22Rv1 (cell line): ENCODE measurements around the gene RAB3C.

Source experiments
- H3K27ac ChIP-seq: fragments of 450-650 bp; 2 replicates; pipeline ENCODE4 v1.5.1; 2017
- ZFX ChIP-seq: fragments of 450-650 bp; IDR thresholded peaks from 2 replicates; pipeline ENCODE4 v1.6.1; 2017; ENCODE audit warnings: antibody characterized with exemption, borderline replicate concordance
- TF ChIP-seq, protein P1 (sequence below): fragments of 450-650 bp; IDR thresholded peaks from 2 replicates; pipeline ENCODE4 v1.5.1; 2017; ENCODE audit warnings: mild to moderate bottlenecking

RAB3C gene

DNA sequence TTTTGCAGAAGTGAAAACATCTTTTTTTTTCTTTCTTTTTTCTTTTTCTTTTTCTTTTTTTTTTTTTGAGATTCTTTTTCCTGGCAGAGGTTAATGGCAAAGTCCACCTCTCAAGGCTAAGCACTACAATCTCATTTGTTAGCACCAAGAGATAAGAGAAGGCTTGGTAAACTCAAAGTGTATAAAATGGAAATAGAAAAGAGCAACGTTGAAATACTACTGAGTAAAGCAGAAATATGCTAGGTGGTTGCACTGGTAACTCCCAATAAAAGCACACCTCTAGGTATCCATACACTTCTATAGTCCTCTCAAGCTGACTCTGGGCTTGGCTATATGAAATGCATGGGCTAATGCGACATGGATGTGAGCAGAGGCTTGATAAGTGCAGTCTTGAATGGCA, 188.9 kb downstream of the RAB3C start:
- no peak overlapping the region for H3K27ac ChIP-seq
- no peak for TF ChIP-seq ZFX
- TF ChIP-seq, protein P1, sequence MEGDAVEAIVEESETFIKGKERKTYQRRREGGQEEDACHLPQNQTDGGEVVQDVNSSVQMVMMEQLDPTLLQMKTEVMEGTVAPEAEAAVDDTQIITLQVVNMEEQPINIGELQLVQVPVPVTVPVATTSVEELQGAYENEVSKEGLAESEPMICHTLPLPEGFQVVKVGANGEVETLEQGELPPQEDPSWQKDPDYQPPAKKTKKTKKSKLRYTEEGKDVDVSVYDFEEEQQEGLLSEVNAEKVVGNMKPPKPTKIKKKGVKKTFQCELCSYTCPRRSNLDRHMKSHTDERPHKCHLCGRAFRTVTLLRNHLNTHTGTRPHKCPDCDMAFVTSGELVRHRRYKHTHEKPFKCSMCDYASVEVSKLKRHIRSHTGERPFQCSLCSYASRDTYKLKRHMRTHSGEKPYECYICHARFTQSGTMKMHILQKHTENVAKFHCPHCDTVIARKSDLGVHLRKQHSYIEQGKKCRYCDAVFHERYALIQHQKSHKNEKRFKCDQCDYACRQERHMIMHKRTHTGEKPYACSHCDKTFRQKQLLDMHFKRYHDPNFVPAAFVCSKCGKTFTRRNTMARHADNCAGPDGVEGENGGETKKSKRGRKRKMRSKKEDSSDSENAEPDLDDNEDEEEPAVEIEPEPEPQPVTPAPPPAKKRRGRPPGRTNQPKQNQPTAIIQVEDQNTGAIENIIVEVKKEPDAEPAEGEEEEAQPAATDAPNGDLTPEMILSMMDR: no peak

DNA sequence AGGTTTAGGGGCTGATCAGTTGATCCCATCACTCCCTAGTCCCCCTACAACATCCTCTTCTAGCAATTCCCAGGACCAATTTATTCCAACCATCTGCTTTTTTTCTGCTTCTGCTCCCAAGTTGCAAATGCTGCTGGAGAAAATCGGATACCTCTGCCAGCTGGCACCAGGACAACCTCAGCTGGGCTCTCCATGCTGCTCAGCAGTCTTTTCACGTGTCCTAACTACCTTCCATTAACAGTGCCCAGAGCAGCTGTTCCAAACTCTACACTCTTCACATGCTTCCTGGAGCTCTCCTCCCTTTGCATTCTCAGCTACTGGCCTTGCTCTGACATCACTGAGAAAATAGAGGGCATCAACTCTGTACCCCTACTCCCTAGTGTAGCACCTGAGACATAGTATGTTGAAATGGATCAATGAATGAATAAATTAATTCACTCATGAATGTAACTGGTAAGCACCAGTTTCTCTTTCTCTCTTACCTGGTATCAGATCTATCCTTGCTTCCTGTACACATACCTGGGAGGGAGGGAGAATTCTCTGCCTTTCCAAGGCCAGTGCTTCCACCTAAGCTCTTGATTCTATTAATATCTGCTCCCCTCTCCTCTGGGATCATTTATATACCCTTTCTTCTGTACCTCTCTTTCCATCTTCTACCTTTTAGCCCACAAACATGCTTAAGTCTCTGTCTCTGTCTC, 191.0 kb downstream of the RAB3C start:
- no peak for TF ChIP-seq ZFX
- TF ChIP-seq, protein P1: no peak
- no peak overlapping the region for H3K27ac ChIP-seq

DNA sequence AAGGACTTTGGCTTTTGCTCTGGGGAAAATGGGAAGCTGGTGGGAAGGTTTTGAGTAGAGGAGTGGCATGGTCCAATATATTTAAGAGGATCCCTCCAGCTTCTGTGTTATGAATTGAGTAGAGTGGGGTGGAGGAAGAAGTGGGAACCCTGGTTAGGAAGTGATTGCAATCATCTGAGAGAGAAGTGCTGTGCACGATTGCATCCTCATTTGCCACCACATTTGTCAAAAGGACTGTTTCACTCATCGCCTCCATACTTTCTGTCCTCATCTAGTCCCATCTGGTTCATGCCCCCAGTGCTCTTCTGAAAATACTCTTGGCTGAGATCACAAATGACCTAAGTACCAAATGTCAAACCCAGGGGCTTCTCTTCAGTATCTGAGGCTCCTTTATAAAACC, 192.1 kb downstream of the RAB3C start:
- no peak overlapping the region for H3K27ac ChIP-seq
- no peak for TF ChIP-seq ZFX
- TF ChIP-seq, protein P1: no peak

DNA sequence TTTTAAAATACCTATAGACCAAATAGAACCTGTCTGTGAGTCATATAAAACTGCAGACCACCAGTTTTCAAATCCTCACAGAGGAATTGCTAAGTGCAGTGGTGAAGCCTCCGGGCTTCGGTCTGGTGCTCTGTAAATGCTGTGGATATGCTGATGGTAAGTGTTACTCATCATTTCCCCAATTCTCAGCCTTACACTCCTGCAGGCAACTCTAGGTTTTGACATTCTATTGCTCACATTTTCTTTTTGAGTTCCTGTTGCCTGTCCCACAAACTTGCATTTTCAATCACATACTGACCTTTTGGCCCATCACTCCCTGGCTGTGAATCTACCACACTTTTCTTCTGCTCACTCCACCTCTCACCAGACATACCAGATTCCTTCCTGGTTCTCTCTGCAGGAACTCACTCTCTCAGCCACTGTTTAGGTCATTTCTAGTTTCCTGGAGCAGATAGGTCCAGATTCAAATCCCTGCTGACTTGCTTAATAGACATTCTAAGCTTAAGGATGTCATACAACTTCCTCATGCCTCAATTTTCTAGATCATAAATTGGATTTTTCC, 192.9 kb downstream of the RAB3C start:
- TF ChIP-seq, protein P1: no peak
- TF ChIP-seq ZFX: no peak
- H3K27ac ChIP-seq: no peak overlapping the region

DNA sequence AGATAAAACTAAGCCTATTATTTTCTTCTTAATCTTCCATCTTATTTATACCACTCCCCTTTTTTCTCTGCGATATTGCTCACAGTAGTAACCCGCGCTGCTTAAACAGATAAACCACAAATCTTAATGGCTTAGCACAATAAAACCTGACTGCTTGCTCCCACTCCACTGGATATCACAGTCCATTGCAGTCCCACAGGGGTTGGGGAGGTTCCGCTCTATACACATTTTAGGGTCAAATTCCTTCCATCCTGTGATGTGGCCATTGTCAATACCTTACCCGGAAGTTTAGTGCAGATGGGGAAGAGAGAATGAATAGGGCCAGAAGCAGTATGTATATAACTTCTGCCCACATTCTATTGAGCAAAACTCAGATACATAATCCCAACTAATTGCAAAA, 193.7 kb downstream of the RAB3C start:
- H3K27ac ChIP-seq: no peak overlapping the region
- TF ChIP-seq, protein P1: no peak
- no peak for TF ChIP-seq ZFX

DNA sequence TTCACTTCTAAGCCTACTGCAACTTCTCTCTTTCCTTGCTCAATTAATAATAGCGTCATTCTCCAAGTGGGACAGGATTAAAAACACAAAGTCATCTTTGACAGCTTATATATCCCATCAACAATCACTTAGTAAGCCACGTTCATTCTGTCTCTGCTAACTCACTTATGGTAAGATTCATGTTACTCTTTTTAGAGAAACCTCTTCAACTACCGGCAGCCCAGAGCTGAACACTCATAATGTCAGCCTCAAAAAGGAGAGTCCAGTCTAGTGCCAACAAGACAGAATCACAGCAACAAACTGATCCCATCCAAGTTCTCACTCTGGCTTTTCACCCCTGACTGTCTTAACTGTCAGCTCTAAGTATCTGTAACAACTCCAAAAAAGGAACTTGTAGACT, 196.0 kb downstream of the RAB3C start:
- H3K27ac ChIP-seq: no peak overlapping the region
- TF ChIP-seq ZFX: no peak
- TF ChIP-seq, protein P1: no peak

DNA sequence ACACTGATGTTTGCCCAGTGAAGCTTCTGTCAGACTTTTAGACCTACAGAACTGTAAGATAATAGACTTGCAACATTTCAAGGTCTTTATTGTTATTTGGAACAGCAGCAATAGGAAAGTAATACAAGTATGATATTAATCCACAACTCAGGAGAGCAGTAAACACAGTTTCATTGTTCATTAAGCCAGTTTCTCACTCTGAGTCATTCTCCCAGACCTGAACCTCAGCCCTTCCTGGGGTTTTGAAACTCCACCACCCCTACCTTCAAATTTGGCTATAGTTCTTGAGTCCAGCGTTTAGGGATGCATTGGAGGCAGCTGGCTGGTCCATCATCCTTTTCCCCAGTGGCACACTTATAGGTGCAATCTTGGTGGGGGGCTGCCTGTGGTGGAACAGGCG, 203.2 kb downstream of the RAB3C start:
- TF ChIP-seq, protein P1: no peak
- TF ChIP-seq ZFX: no peak
- H3K27ac ChIP-seq: no peak overlapping the region
